Breast epithelium (tissue), 3 donors: ENCODE measurements around the gene HOXB5.

Experiments
- CTCF ChIP-seq, 3 donors: fragments of 450-650 bp; IDR thresholded peaks; one replicate each; pipeline ENCODE4 v1.5.1; 2016 to 2017; ENCODE audit warnings: antibody characterized with exemption in 3 of 3, mild to moderate bottlenecking in 3 of 3, moderate library complexity in 3 of 3
- POLR2A ChIP-seq: fragments of 450-650 bp; IDR thresholded peaks from one replicate; pipeline ENCODE4 v1.6.1; 2016; ENCODE audit warnings: antibody characterized with exemption, mild to moderate bottlenecking, moderate library complexity

GRCh38 chr17:48628649-48629410 is 35.3 kb upstream of the HOXB5 start:
- TF ChIP-seq CTCF (IDR thresholded peaks at IDR 0.05), result no peak
- TF ChIP-seq POLR2A, result no peak
